HG03097 (cell line): Measurements from ENCODE around the gene SLIT1.

Experiments used
- ATAC-seq: cut with Tn5 transposase; IDR thresholded peaks from one replicate; pipeline ENCODE4 v1.9.1; 2021; ENCODE audit not compliant: unreplicated experiment, low FRiP score

The SLIT1 gene

GRCh38 chr10:97013568-97013967 is 172.2 kb downstream of the SLIT1 start:
- ATAC-seq, result no peak

- no peak for ATAC-seq
Observed at GRCh38 chr10:97012470-97012869, 173.3 kb downstream of the SLIT1 start.

GRCh38 chr10:97011397-97011796 is 174.4 kb downstream of the SLIT1 start:
- no peak for ATAC-seq

GRCh38 chr10:97010695-97011206 is 175.0 kb downstream of the SLIT1 start:
- ATAC-seq, result no peak

GRCh38 chr10:97007417-97007816 is 178.3 kb downstream of the SLIT1 start:
- no peak for ATAC-seq

- ATAC-seq, result no peak
Observed at GRCh38 chr10:97006364-97006763, 179.4 kb downstream of the SLIT1 start.

GRCh38 chr10:97005349-97005748 is 180.4 kb downstream of the SLIT1 start:
- ATAC-seq, result no peak

GRCh38 chr10:97004591-97004990 is 181.2 kb downstream of the SLIT1 start:
- ATAC-seq, result no peak

- ATAC-seq, result no peak
Observed at GRCh38 chr10:97003804-97004201, 182.0 kb downstream of the SLIT1 start.

- ATAC-seq, result no peak
Observed at GRCh38 chr10:97003151-97003803, 182.5 kb downstream of the SLIT1 start.

GRCh38 chr10:97002670-97003069 is 183.1 kb downstream of the SLIT1 start:
- no peak for ATAC-seq

- ATAC-seq, result no peak
Observed at GRCh38 chr10:97001183-97001991, 184.4 kb downstream of the SLIT1 start.

GRCh38 chr10:97000487-97001182 is 185.1 kb downstream of the SLIT1 start:
- no peak for ATAC-seq

- ATAC-seq, result no peak
Observed at GRCh38 chr10:96999987-97000386, 185.8 kb downstream of the SLIT1 start.

- ATAC-seq, result no peak
Observed at GRCh38 chr10:96999337-96999736, 186.4 kb downstream of the SLIT1 start.

- no peak for ATAC-seq
Observed at GRCh38 chr10:96998329-96998888, 187.3 kb downstream of the SLIT1 start.

GRCh38 chr10:96996275-96996965 is 189.3 kb downstream of the SLIT1 start:
- no peak for ATAC-seq

- no peak for ATAC-seq
Observed at GRCh38 chr10:96995851-96996250, 189.9 kb downstream of the SLIT1 start.

- peak; percentile 52 for ATAC-seq
Observed at GRCh38 chr10:96992721-96993120, 193.0 kb downstream of the SLIT1 start.

- no peak for ATAC-seq
Observed at GRCh38 chr10:96991313-96991841, 194.4 kb downstream of the SLIT1 start.
